ENCODE results near the gene KCTD15.

- TF ChIP-seq ZFX (IDR thresholded peaks at IDR 0.05; ENCODE audit: borderline replicate concordance) (no peak), CTCF (IDR thresholded peaks at IDR 0.05) (no peak)
Observed at GRCh38 chr19:33861950-33862349, 65.3 kb downstream of the KCTD15 start.
